GM12878 (cell line): ENCODE measurements around the gene DYRK1B. TPM values are rescaled to one million over a fixed set of nuclear protein-coding genes. Genes with fewer than 3 reads are reported as not detected.

Experiments
- ATAC-seq: fragments of 200-7000 bp; cut with Tn5 transposase; 3 replicates; pipeline ENCODE4 v1.9.1; 2020; ENCODE audit warnings: mild to moderate bottlenecking, moderate library complexity
- BruUV-seq: library from RNA; stranded (reverse); fragments of 400-500 nt; replicated peaks from 2 replicates; lab custom pipeline; 2021; lab: Mats Ljungman, UMichigan
- CTCF ChIA-PET: fragments of 300-600 bp; sonication (Branson Sonifier 250); formaldehyde crosslinking; extraction: SDS; loops from one replicate; lab custom pipeline; 2021; ENCODE audit warnings: inconsistent platforms; lab: Yijun Ruan, JAX
- POLR2A ChIA-PET: fragments of 350-600 bp; formaldehyde crosslinking; extraction: SDS; loops from one replicate; lab custom pipeline; 2021; ENCODE audit warnings: inconsistent platforms; lab: Charles Lee
- RAD21 ChIA-PET: fragments of 300-600 bp; sonication (Branson Sonifier 250); formaldehyde crosslinking; loops from one replicate; lab custom pipeline; 2023; ENCODE audit warnings: antibody characterized with exemption; ENCODE audit not compliant: unreplicated experiment; lab: Charles Lee
- SMC1A ChIA-PET: fragments of 300-600 bp; sonication (Branson Sonifier 250); formaldehyde crosslinking; loops from one replicate; lab custom pipeline; 2023; ENCODE audit not compliant: unreplicated experiment, uncharacterized antibody; lab: Charles Lee
- DNase-seq: peaks from one replicate; pipeline ENCODE4 v3.0.0-alpha.2; 2011; ENCODE audit warnings: low read depth, low spot score
- FAIRE-seq: peaks from 3 replicates; lab custom pipeline; 2011; peaks lifted over from hg19 to GRCh38; lab: Jason Lieb, UNC
- H2AFZ ChIP-seq: 2 replicates; pipeline ENCODE4 v1.6.0; 2011; ENCODE audit warnings: low read depth, low read length, control low read depth; ENCODE audit not compliant: control insufficient read depth
- H3K27ac ChIP-seq: 2 replicates; pipeline ENCODE4 v1.5.1; 2011; ENCODE audit warnings: control low read depth; ENCODE audit not compliant: control insufficient read depth, insufficient read depth
- H3K27me3 ChIP-seq, 2 experiments: replicated peaks in 1 of 2; 2 replicates each; pipeline versions ENCODE4 v1.6.0 to v1.6.1; 2011; ENCODE audit warnings: low read length in 1 of 2; ENCODE audit not compliant: control insufficient read depth in 2 of 2, insufficient read depth in 2 of 2
- H3K36me3 ChIP-seq, 2 experiments: 2 replicates each; pipeline ENCODE4 v1.5.1; 2011; ENCODE audit warnings: low read length in 1 of 2; ENCODE audit not compliant: control insufficient read depth in 2 of 2, insufficient read depth in 2 of 2
- H3K4me1 ChIP-seq: 2 replicates; pipeline ENCODE4 v1.6.1; 2011; ENCODE audit warnings: mild to moderate bottlenecking, low read length, moderate library complexity, mixed read lengths; ENCODE audit not compliant: control insufficient read depth, insufficient read depth
- H3K4me2 ChIP-seq: 2 replicates; pipeline ENCODE4 v1.6.0; 2011; ENCODE audit warnings: control low read depth; ENCODE audit not compliant: control insufficient read depth, insufficient read depth
- H3K4me3 ChIP-seq: fragments of 200-600 bp; sonication (generic); 2 replicates; pipeline ENCODE4 v1.5.1; 2016
- H3K79me2 ChIP-seq: 2 replicates; pipeline ENCODE4 v1.6.0; 2011; ENCODE audit warnings: low read length; ENCODE audit not compliant: control insufficient read depth, insufficient read depth
- H3K9ac ChIP-seq: 2 replicates; pipeline ENCODE4 v1.8.0; 2011; ENCODE audit warnings: low read length, control low read depth, mixed read lengths; ENCODE audit not compliant: control insufficient read depth, insufficient read depth
- H3K9me3 ChIP-seq: replicated peaks from 3 replicates; pipeline ENCODE4 v1.5.1; 2011; ENCODE audit warnings: mild to moderate bottlenecking, low read length; ENCODE audit not compliant: control insufficient read depth, insufficient read depth
- H4K20me1 ChIP-seq: 2 replicates; pipeline ENCODE4 v1.6.0; 2011; ENCODE audit not compliant: control insufficient read depth, insufficient read depth
- BACH1 ChIP-seq: fragments of 450-650 bp; IDR thresholded peaks from 2 replicates; pipeline ENCODE4 v1.6.1; 2017; ENCODE audit warnings: mild to moderate bottlenecking, borderline replicate concordance
- CBX5 ChIP-seq: sonication (generic); IDR thresholded peaks from 2 replicates; pipeline ENCODE4 v1.6.1; 2016; ENCODE audit warnings: low read depth, moderate library complexity, mild to moderate bottlenecking, inconsistent platforms
- EED ChIP-seq: sonication (generic); IDR thresholded peaks from 2 replicates; pipeline ENCODE4 v1.6.1; 2016; ENCODE audit warnings: antibody characterized with exemption, low read depth
- ETV6 ChIP-seq, 2 experiments: fragments of 450-650 bp in 1 of 2; IDR thresholded peaks in 1 of 2; conservative IDR thresholded peaks in 1 of 2; 2 replicates each; pipeline ENCODE4 v1.6.1; 2014; ENCODE audit warnings: antibody characterized with exemption in 1 of 2, borderline replicate concordance in 1 of 2, low read depth in 1 of 2, mild to moderate bottlenecking in 1 of 2, moderate library complexity in 1 of 2
- GATAD2B ChIP-seq: fragments of 450-650 bp; conservative IDR thresholded peaks from 2 replicates; pipeline ENCODE4 v1.6.1; 2017; ENCODE audit warnings: low read depth, mild to moderate bottlenecking, moderate library complexity
- IRF3 ChIP-seq: fragments of 450-650 bp; IDR thresholded peaks from 2 replicates; pipeline ENCODE4 v1.6.1; 2014; ENCODE audit warnings: mild to moderate bottlenecking
- IRF4 ChIP-seq: IDR thresholded peaks from 2 replicates; pipeline ENCODE4 v1.6.1; 2011; ENCODE audit warnings: low read depth, low read length
- NFYB ChIP-seq: IDR thresholded peaks from 2 replicates; pipeline ENCODE4 v1.6.1; 2011; ENCODE audit warnings: low read depth, mild to moderate bottlenecking, low read length, improper control_type of control experiment, moderate library complexity; ENCODE audit not compliant: insufficient read depth
- NR2C1 ChIP-seq: fragments of 450-650 bp; IDR thresholded peaks from 2 replicates; pipeline ENCODE4 v1.6.1; 2017; ENCODE audit warnings: antibody characterized with exemption, mild to moderate bottlenecking, moderate library complexity
- PKNOX1 ChIP-seq: fragments of 450-650 bp; IDR thresholded peaks from 2 replicates; pipeline ENCODE4 v1.6.1; 2016; ENCODE audit warnings: mild to moderate bottlenecking
- SREBF1 ChIP-seq: IDR thresholded peaks from 2 replicates; pipeline ENCODE4 v1.6.1; 2012; ENCODE audit warnings: mild to moderate bottlenecking, low read length
- TARDBP ChIP-seq: IDR thresholded peaks from 2 replicates; pipeline ENCODE4 v1.6.1; 2016; ENCODE audit warnings: borderline replicate concordance
- TCF12 ChIP-seq: IDR thresholded peaks from 2 replicates; pipeline ENCODE4 v1.6.1; 2011; ENCODE audit warnings: low read depth, mild to moderate bottlenecking, low read length
- ZNF592 ChIP-seq: fragments of 450-650 bp; IDR thresholded peaks from 2 replicates; pipeline ENCODE4 v1.6.1; 2017; ENCODE audit warnings: mild to moderate bottlenecking, moderate library complexity
- ZSCAN29 ChIP-seq: fragments of 450-650 bp; IDR thresholded peaks from 2 replicates; pipeline ENCODE4 v1.6.1; 2017; ENCODE audit warnings: mild to moderate bottlenecking, moderate library complexity
- WGBS: methylation state at CpG from one replicate; pipeline ENCODE4 v1.1.6; 2016; ENCODE audit warnings: low lambda C conversion rate; ENCODE audit not compliant: insufficient replicate concordance, insufficient coverage; ENCODE audit errors: missing lambda C conversion rate; 5-methylcytosine and 5-hydroxymethylcytosine counted together
- in situ Hi-C: fragments of 300-500 bp; cut with MboI; formaldehyde crosslinking; loops from 9 replicates; pipeline ENCODE4 v1.14.3; 2018; ENCODE audit warnings: mixed read lengths
- intact Hi-C: fragments of 100-400 bp; cut with micrococcal nuclease; formaldehyde crosslinking; loops from one replicate; pipeline ENCODE4 v1.14.2; 2022; ENCODE audit not compliant: unreplicated experiment
- polyA plus RNA-seq, 11 experiments: library from polyadenylated mRNA; depleted of rRNA in 4 of 11; unstranded in 6 of 11; stranded (reverse) in 5 of 11; fragments of >200 nt; fragmentation: Nextera tagmentation in 4 of 11; fragmentation: Illumina TruSeq in 1 of 11; extraction: Ambion mirVana in 4 of 11; extraction: Trizol in 1 of 11; gene quantifications; 1 replicate in 1 of 11; 2 replicates in 10 of 11; pipeline versions ENCODE4 v1.2.1 to v1.2.3, GENCODE V29; 2011 to 2016; ENCODE audit warnings: inconsistent platforms in 2 of 11, missing spikeins in 2 of 11, low read depth in 1 of 11
- total RNA-seq, 4 experiments: library from RNA; depleted of rRNA in 3 of 4; stranded (reverse); fragments of >200 nt in 3 of 4; fragmentation: Illumina TruSeq in 1 of 4; extraction: Trizol in 1 of 4; gene quantifications; 2 replicates each; pipeline versions ENCODE4 v1.2.1 to v1.2.3, GENCODE V29; 2013 to 2021

The DYRK1B gene
- total and polyA plus RNA-seq, 10 of the 15 experiments (the other 5 are each of a cell fraction or from before 2014, with no cell fraction given) = 0.07 to 10.2 (median 3.4) TPM; not detected in 1

DNA sequence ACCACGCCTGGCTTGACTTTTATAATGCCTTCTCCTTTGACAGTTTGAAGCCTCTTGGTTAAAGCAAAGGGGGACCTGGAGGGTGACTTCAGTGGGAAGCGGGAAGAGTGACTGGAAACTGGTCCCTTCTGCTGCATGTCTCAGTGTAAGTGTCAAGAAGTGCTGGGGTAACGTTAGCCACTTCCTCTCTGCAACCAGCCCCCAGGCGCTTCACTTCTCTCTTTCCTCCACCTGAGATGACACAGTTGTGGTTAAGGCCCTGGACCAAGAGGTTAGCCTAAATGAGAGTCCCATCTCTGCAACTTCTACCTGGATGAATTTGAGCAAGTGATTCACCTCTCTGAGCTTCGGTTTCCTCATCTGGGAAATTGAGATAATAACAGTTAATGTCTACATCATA, 39.0 kb downstream of the DYRK1B start (continued):
- TF ChIP-seq ETV6 (conservative IDR thresholded peaks at IDR 0.05 in 1 of 2, IDR thresholded peaks at IDR 0.05 in 1 of 2; ENCODE audit: borderline replicate concordance in 1 of 2, low read depth in 1 of 2) = peak in 1 of 2 experiments; percentile 68; a peak in 1 of 4 replicates
- no peak for TF ChIP-seq TARDBP
- no peak for TF ChIP-seq BACH1
- peak; percentile 52 for TF ChIP-seq EED
- TF ChIP-seq SREBF1 = no peak
- TF ChIP-seq GATAD2B = no peak
- TF ChIP-seq IRF4 = no peak

GRCh38 chr19:39792999-39793546, 40.9 kb downstream of the DYRK1B start:
- ChIA-PET POLR2A (interaction anchor here (0.6 to 1.5 kb wide), 3 partner anchors 40 to 375 kb away, joined by 4 to 30 read pairs (median 6); no protein-coding TSS in a partner anchor), SMC1A (interaction anchor here (0.8 to 12.2 kb wide), 29 partner anchors 9 to 402 kb away, joined by 3 to 309 read pairs (median 3); partner anchors contain the start of genes DYRK1B, EID2, FBL and MED29), CTCF (interaction anchor here (0.7 to 9.2 kb wide), 36 partner anchors 9 to 372 kb away, joined by 3 to 466 read pairs (median 5); partner anchors contain the start of genes DYRK1B, FBL and PSMC4), RAD21 (interaction anchor here (0.8 to 7.6 kb wide), 16 partner anchors 10 to 177 kb away, joined by 3 to 271 read pairs (median 4); partner anchors contain the start of genes DYRK1B, FBL, LEUTX and PSMC4)
- H3K9me3 ChIP-seq = no peaks in the 10 kb centered on the region; the same call in none of the 3 replicates
- no peaks in the 10 kb centered on the region for H3K36me3 ChIP-seq
- H3K4me3 ChIP-seq = peak overlapping the region; percentile 66
- H4K20me1 ChIP-seq = no peaks in the 10 kb centered on the region
- H3K27ac ChIP-seq = peak overlapping the region; percentile 40; the same call in 1 of the 2 replicates
- H2AFZ ChIP-seq = peak overlapping the region; percentile 99
- FAIRE-seq (peak; percentile 93), DNase-seq (peak; percentile 40), ATAC-seq (peak; percentile 97)
- no TSS peak for BruUV-seq
- H3K9ac ChIP-seq = peak overlapping the region; percentile 54
- intact Hi-C loops = loop anchor here (1.0 to 2.0 kb wide), 2 partner anchors 51 to 178 kb away; partner anchors contain the start of gene PSMC4
- in situ Hi-C loops = loop anchor here (5.0 kb wide), 1 partner anchor 49 kb away; no protein-coding TSS in a partner anchor
- H3K27me3 ChIP-seq = no peaks in the 10 kb centered on the region
- peaks cover 16% of the 10 kb centered on the region for H3K4me1 ChIP-seq
- H3K79me2 ChIP-seq = no peaks in the 10 kb centered on the region
- under 1% methylated on average over 17 of the region's 17 CpGs for WGBS
- H3K4me2 ChIP-seq = peak overlapping the region; percentile 71
- TF ChIP-seq TCF12 = no peak
- TF ChIP-seq ZNF592 = no peak
- peak; percentile 97 for TF ChIP-seq PKNOX1
- TF ChIP-seq IRF3 = no peak
- no peak for TF ChIP-seq ZSCAN29
- TF ChIP-seq CBX5 = no peak
- no peak for TF ChIP-seq NR2C1
- TF ChIP-seq NFYB = peak; percentile 79
